ENCODE data around the gene TPM3.
"Not testable (repeated sequence)": the region's sequence is repeated elsewhere in the genome, so short reads cannot be mapped to it uniquely, and the experiment has no call there.

The TPM3 gene

DNA sequence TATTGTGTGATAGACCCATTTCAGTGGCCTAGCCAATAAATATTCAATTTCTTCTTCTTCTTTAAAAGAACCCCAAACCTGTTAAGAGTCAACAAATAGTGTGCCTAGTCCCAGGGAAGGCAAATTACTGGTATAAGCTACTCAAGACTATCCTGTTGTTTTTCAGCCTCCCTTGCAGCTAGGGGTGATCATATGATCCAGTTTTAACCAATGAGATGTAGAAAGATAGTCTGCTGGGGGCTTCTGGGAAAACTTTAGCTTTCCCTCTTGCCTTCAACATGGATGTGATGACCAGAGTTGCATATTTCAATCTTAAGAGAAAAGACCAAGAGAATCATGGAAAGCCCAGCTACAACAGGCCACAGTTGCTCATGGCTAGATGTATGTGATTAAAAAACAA lies 32.3 kb downstream of the TPM3 start:
- no peak for DNase-seq

DNA sequence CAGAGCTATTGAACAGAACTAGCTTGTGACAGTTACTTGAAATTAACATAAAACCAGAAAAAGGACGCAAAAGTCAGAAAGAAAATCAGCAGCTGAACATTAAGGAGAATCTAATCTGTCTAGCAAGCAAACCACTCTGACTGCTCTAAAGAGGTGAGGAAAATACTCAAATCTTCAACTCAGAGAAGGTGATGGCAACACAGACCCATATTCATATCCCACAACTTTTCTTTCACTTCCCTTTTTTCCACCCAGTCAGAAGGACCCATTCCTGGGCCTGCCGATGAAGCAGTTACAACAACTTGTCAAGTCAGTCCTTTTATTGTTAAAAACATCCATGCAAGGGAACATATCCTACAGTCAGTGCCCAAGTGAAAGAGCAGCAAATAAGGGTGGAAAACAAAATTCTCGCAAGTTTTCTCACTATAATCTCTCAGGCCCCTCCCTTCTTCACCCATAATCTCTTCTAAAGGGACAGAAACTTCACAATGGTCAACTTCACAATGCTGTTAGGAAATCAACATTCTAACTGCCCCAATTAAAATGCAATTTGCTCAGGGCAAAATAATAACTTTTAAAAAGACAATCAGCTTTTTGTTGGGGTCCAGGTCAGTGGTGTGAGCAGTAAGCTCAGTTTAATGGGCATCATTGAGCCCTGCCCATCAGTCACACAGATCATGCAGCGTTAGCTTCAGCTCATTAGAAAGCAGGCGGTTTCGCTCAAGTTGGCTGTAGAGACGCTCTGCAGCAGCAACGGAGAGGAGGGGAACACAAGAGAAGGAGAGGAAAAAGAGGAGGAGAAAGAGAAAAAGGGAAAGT lies 33.4 kb downstream of the TPM3 start:
- no peak for DNase-seq

DNA sequence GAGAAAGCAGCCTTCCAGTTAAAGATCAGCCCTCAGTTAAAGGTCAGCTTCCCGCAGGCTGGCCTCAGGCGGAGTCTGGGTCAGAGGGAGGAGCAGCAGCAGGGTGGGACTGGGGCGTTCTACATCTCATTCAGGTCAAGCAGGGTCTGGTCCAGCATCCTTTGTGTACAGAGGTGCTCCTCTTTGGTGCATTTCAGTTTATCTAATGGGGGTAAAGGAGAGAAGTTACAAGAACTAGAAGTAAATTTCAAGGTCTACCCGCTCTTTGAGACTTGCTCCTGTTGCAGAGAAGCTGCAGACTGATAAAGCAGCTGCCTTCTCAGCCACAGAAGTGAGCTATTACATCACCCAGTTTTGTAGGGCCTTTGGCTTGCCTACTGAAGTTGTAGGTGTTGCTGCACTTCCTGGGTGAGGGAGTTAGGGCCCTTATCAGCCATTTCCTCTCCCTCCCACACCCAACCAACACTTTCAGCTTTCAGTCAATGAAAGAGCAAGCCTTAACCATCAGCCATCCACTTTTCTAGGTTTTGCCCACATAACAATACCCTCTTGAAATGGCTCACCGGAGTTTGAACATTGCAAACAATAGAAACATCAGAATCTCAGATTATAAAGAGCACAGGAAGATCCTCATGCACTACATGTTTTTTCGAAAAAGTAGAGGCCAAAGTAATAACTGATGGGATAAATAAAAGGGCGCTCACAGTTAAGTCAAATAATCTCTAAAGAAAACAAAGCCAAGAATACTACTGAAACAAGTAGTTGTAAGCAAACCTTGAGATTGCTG lies 34.2 kb downstream of the TPM3 start:
- no peak for DNase-seq

DNA sequence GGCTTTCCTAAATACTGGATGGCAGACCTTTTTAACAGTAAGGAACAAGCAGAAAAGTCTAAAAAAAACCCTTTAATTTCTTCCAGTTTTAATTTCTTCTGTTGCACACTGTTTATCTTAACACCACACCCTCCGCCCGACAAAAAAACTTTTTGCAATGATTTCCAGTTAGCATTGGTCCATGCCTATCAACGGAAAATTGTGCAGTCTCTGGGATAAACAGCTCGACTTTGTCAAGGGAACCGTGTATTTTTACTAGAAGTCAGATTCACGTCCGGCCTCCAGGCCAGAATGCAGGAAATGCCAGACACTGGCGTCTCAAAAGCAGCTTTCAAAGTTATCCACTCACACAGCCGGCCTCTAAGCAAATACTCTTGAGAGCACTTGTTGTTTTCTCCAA lies 36.6 kb downstream of the TPM3 start:
- DNase-seq, result no peak

DNA sequence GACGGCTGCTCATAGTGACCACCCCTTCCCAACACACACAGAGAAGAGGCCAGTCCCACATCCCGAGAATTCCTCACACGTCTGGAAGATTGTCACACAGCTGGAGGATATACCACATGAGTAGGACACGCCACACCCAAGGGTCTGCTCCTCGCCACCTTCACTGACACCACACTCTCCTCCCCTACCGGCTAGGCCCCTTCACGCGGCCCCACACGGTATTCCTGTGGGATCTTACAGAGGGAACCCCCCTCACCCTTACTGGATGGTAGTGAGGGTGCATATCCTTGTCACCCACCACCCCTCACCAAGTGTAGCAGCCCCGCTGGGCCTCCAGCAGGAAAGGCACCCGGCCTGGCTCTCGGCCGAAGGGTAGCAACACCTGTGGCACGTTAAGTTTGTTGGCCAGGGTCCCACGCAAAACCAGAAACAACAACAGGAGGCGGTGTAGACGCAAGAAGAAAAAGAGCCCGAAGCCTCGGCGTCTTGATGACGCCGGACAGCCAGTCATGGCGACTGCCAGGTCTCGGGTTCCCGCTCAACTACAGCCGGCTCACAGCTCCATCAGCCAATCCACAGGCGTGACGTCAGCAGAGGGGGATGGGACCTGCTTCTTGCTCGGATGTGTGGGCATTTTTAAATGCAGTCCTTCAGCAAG lies 37.2 kb downstream of the TPM3 start, which contains the start of gene NUP210L:
Gene NUP210L (minus strand): TSS at position 540 of the 658 bp plus-strand sequence.
- DNase-seq, result no peak

DNA sequence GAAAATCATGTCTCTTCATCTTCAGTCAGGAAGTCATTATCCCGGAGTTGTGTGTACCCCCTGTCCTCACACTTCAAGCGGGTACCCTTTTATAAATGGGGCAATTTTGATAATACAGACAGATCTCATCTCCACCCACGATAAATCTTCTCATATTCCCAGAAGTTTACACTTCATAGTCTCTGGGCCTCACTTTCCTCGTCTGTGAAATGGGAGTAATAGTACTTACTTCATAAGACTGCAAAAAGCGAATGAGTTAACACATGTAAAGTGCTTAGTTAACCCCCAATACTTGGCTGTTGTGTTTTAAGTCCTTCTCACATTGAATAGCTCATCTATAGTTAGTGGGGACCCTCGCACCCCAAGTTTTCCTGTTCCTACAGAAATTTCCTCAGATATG lies 37.8 kb downstream of the TPM3 start:
- no peak for DNase-seq

DNA sequence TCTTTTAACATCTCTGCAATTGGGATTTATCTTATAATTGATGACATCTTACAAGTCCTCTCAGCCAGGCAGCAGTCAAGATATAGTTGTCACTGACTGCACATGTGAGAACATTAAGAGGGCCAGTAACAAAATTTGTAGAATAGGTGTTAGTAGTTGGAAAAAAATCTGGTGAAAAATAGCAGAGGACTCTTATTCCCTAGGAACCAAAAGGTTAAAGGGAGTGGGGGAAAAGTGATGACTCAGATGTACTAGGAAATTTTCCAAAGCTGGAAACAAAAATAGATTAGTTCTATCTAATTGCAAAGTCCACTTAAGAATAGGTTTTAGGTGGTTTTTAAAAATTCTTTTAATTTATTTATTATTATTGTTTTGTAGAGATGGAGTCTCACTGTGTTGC lies 40.6 kb downstream of the TPM3 start:
- DNase-seq, result no peak

DNA sequence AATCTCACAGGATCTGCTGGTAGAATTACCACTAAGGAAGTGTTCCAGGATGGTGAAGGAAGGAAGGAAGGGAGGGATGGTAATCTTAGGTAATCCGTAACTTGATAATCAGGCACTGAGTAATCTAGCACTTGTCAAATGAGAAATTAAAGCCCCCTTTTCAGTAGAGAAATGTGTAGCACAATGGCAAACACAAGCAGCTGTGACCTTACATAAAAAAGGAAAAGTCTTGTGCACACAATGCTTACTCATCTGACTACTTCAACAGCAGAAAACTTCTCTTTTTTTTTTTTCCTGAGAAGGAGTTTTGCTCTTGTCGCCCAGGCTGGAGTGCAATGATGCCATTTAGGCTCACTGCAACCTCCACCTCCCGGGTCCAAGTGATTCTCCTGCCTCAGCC lies 43.1 kb downstream of the TPM3 start:
- no peak for DNase-seq

DNA sequence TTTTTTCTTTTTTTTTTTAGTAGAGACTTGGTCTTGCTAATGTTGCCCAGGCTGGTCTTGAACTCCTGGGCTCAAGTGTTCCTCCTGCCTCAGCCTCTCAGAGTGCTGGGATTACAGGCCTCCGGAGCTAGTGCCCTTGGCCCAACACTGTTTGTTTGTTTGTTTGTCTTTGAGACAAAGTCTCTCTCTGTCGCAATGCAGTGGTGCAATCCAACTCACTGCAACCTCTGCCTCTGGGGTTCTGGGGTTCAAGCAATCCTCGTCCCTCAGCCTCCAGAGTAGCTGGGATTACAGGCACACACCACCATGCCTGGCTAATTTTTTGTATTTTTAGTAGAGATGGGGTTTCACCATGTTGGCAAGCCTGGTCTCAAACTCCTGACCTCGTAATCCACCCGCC lies 44.4 kb downstream of the TPM3 start:
- DNase-seq, result not testable (repeated sequence)

DNA sequence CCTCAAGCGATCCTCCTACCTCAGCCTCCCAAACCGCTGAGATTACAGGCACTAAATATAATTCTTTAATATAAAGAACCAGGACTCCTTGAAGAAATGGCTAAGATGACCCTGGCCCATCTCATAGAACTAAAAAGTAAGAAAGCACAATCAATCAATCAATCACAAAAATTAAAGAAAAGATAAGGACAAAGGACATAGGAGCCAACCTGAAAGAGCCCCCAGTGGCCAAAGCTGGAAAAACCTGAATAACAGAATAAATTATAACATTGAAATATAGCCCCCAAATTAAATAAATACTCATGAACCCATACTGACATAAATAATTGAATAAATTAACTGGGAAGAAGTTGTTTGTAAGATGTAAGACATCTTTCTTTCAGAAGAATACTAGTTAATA lies 45.9 kb downstream of the TPM3 start:
- no peak for DNase-seq

DNA sequence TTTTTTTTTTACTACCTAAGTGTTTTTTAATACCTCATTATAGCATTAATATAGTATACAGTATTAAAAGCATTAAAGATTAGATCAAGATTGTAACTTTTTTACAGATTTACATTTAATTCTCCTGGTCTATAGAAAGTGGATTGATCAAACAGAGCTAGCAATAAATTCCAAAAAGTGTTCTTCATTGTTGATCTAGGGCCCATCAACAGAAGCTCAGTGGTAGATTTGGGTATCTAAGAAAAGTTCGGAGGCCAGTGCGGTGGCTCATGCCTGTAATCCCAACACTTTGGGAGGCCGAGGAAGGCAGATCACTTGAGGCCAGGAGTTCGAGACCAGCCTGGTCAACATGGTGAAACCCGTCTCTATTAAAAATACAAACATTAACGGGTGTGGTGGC lies 49.5 kb downstream of the TPM3 start:
- DNase-seq, result no peak

DNA sequence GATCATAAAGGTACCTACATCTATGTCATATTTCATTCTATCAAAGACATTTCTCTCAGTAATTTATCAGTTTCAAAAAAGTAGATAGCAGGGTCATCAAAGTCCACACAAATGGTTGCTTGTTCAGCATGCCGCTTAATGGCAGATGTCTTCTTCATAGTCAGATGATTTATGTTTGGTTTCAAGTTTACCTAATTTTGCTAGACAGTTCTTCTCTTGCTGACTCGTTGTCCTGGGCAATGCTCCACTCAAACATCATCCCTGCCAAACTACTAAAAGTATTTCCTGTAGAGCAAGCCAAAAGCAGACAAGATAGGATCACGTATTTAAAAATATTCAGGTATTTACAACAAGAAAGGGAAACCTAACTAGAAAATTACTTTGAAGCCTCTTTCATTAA lies 50.7 kb downstream of the TPM3 start:
- no peak for DNase-seq

DNA sequence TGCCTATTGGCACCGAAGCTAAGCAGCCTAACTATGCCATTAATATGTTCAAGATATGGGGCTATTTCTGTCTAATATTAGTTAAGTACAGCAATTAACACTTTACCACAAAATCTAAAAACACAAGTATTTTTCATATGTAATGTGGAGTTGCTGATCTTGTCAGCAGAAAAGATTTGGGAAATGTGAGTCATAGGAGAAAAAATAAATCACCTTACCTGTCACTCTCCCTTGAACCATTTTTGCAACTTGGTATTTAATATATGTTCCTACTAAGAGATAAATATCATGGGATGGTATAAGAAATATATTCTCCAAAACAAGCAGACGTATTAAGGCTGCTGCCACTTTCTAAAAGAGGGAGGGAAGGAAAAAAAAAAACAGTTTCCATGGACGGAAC lies 54.0 kb downstream of the TPM3 start:
- no peak for DNase-seq

DNA sequence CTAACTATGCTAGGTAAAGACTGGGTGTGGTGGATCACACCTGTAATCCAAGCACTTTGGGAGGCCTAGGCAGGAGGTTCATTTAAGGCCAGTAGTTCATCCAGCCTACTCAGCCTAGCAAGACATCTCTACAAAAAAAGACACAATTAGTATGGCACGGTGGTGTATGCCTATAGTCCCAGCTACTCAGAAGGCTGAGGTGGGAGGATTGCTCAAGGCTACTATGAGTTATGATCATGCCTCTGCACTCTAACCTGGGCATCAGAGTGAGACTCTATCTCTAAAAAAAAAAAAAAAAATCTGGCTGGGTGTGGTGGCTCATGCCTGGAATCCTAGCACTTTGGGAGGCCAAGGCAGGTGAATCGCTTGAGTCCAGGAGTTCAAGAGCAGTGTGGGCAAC lies 58.6 kb downstream of the TPM3 start:
- no peak for DNase-seq

DNA sequence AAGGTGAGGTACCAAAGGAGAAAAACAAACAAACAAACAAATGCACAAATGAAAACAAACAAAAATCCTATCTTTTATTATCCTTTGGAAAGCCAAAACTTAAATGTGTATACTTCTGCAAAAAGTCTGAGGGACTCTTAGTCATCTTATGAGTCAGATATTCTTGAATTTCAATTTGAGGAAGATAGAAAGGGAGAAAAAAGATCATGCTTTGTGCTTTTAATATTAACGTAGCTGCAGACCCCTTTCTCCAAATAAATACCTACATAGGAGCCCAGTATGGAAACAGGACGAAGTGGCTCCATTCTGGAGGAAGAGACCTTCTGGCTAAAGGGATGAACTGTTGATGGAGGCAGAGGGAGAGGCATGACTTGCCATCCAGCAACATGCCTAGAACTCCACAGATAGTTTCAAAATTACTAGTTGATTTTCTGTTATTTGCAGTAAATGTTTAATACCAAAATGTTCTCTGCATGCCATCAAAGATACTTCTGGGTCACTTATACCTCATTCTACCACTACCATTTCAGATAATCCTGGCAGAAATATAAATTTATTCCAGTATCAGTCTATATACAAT lies 62.4 kb downstream of the TPM3 start:
- DNase-seq, result no peak

DNA sequence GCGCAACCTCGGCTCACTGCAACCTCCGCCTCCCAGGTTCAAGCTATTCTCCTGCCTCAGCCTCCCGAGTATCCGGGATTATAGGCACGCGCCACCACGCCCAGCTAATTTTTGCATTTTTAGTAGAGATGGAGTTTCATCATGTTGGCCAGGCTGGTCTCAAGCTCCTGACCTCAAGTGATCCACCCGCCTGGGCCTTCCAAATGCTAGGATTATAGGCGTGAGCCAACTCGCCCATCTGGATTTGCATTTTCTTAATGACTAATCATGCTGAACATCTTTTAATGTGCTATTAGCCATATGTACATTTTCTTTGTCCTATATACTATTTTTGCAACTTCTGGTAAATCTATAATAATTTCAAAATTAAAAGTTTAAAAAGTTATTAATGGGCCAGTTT lies 68.7 kb downstream of the TPM3 start:
- DNase-seq, result not testable (repeated sequence)

DNA sequence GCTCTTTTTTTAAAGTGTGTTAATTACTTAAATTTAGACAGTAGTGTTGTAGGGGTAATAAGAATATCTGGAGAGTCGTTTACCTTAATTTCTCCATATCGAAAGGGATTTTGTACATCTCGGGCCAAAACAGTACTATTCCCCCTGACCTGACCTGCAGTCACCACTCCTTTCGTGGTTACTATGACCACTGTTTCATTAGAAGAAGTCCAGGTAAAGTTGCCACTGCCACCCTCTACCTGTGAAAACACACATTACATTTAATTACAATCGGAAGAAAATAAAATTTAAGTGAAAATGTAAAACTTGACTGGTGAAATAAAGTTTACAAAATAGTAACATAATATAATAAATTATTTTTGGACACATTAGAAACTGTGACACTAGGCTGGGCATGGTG lies 74.3 kb downstream of the TPM3 start:
- DNase-seq, result no peak

DNA sequence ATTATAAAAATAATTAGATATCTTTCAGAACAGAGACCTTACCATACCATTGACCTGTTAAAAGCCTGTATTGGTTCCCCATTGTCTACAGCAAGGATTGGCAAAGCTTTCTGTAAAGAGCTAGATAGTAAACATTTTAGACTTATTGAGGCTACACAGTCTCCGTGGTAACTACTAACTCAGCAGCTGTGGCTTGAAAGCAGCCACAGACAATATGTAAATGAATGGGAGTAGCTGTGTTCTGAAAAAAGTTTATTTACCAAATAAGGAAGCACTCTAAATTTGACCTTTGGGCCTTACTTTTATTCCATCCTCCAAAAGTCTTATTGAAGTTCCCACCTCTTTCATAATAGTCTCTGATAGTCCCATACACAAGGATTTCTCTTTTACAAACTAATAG lies 76.7 kb downstream of the TPM3 start:
- no peak for DNase-seq
